IMR-90 (cell line): ENCODE measurements around the gene SDCCAG8. TPM values are rescaled to one million over a fixed set of nuclear protein-coding genes. Genes with fewer than 3 reads are reported as not detected.

Source experiments
- ATAC-seq: fragments of 200-7000 bp; cut with Tn5 transposase; 2 replicates; pipeline ENCODE4 v1.9.1; 2020; ENCODE audit warnings: low read depth, mild to moderate bottlenecking, moderate library complexity
- BruUV-seq: library from RNA; stranded (reverse); fragments of 400-500 nt; replicated peaks from 2 replicates; lab custom pipeline; 2021; lab: Mats Ljungman, UMichigan
- CTCF ChIA-PET: fragments of 300-600 bp; formaldehyde crosslinking; extraction: SDS; loops from one replicate; lab custom pipeline; 2021; ENCODE audit warnings: antibody characterized with exemption; lab: Yijun Ruan, JAX
- POLR2A ChIA-PET: fragments of 300-600 bp; sonication (Branson Sonifier 250); formaldehyde crosslinking; loops from one replicate; lab custom pipeline; 2022; ENCODE audit warnings: antibody characterized with exemption; ENCODE audit not compliant: unreplicated experiment; lab: Charles Lee
- DNase-seq: peaks from one replicate; pipeline ENCODE4 v3.0.0; 2013
- H2AFZ ChIP-seq: replicated peaks from 2 replicates; pipeline ENCODE3; 2013; ENCODE audit warnings: low read length, mild to moderate bottlenecking; ENCODE audit not compliant: poor library complexity
- H2AK5ac ChIP-seq: 2 replicates; pipeline ENCODE4 v1.6.1; 2013; ENCODE audit warnings: low read depth, low read length, inconsistent platforms
- H2AK9ac ChIP-seq: replicated peaks from 2 replicates; pipeline ENCODE3; 2013; ENCODE audit warnings: mild to moderate bottlenecking, low read depth, low read length, moderate library complexity; ENCODE audit not compliant: poor library complexity
- H2BK120ac ChIP-seq: 2 replicates; pipeline ENCODE4 v1.6.1; 2013; ENCODE audit warnings: low read depth, low read length, inconsistent platforms
- H2BK15ac ChIP-seq: 3 replicates; pipeline ENCODE4 v1.6.1; 2013; ENCODE audit warnings: low read depth, low read length, inconsistent platforms
- H2BK20ac ChIP-seq: 2 replicates; pipeline ENCODE4 v1.6.1; 2013; ENCODE audit warnings: low read depth, mild to moderate bottlenecking, inconsistent platforms, low read length, moderate library complexity
- H2BK5ac ChIP-seq: 2 replicates; pipeline ENCODE4 v1.6.1; 2013; ENCODE audit warnings: mild to moderate bottlenecking, low read depth, low read length, inconsistent platforms; ENCODE audit not compliant: poor library complexity, severe bottlenecking
- H3K14ac ChIP-seq: replicated peaks from 2 replicates; pipeline ENCODE4 v1.6.1; 2013; ENCODE audit warnings: low read depth, low read length, inconsistent platforms
- H3K18ac ChIP-seq: 2 replicates; pipeline ENCODE4 v1.6.1; 2013; ENCODE audit warnings: low read depth, low read length, control low read depth
- H3K23ac ChIP-seq: 2 replicates; pipeline ENCODE4 v1.6.1; 2013; ENCODE audit warnings: low read depth, low read length, inconsistent platforms
- H3K27ac ChIP-seq: 2 replicates; pipeline ENCODE4 v1.5.1; 2013; ENCODE audit warnings: mild to moderate bottlenecking, control low read depth, low read length; ENCODE audit not compliant: insufficient read depth
- H3K27me3 ChIP-seq: 2 replicates; pipeline ENCODE4 v1.6.1; 2013; ENCODE audit warnings: low read length; ENCODE audit not compliant: control insufficient read depth, insufficient read depth
- H3K36me3 ChIP-seq: 2 replicates; pipeline ENCODE4 v1.6.1; 2013; ENCODE audit warnings: low read length, mixed read lengths; ENCODE audit not compliant: control insufficient read depth, insufficient read depth
- H3K4ac ChIP-seq: 2 replicates; pipeline ENCODE4 v1.6.1; 2013; ENCODE audit warnings: low read depth, low read length, inconsistent platforms
- H3K4me1 ChIP-seq: 2 replicates; pipeline ENCODE4 v1.6.1; 2013; ENCODE audit warnings: low read length, mixed read lengths; ENCODE audit not compliant: control insufficient read depth, insufficient read depth
- H3K4me2 ChIP-seq: 2 replicates; pipeline ENCODE4 v1.6.1; 2013; ENCODE audit warnings: low read depth, mild to moderate bottlenecking, control low read depth, low read length, moderate library complexity
- H3K4me3 ChIP-seq: 2 replicates; pipeline ENCODE4 v1.5.1; 2013; ENCODE audit warnings: low read depth, mild to moderate bottlenecking, control low read depth, low read length, moderate library complexity; ENCODE audit not compliant: insufficient read depth
- H3K56ac ChIP-seq: 2 replicates; pipeline ENCODE4 v1.6.1; 2013; ENCODE audit warnings: low read length, inconsistent platforms; ENCODE audit not compliant: insufficient read depth; ENCODE audit errors: extremely low read depth
- H3K79me1 ChIP-seq, 2 experiments: 2 replicates each; pipeline ENCODE4 v1.6.1; 2013; ENCODE audit warnings: low read length in 2 of 2, inconsistent platforms in 1 of 2, low read depth in 1 of 2
- H3K9ac ChIP-seq: 2 replicates; pipeline ENCODE4 v1.6.1; 2013; ENCODE audit warnings: low read depth, low read length, control low read depth
- H3K9me1 ChIP-seq: 2 replicates; pipeline ENCODE4 v1.6.1; 2013; ENCODE audit warnings: low read length, inconsistent platforms; ENCODE audit not compliant: insufficient read depth
- H3K9me3 ChIP-seq: 2 replicates; pipeline ENCODE4 v1.6.1; 2013; ENCODE audit warnings: low read length; ENCODE audit not compliant: control insufficient read depth, insufficient read depth
- H4K20me1 ChIP-seq: 2 replicates; pipeline ENCODE4 v1.6.1; 2013; ENCODE audit warnings: low read length, inconsistent platforms; ENCODE audit not compliant: insufficient read depth
- H4K5ac ChIP-seq: 2 replicates; pipeline ENCODE4 v1.6.1; 2013; ENCODE audit warnings: mild to moderate bottlenecking, low read depth, low read length, control low read depth
- H4K8ac ChIP-seq, 2 experiments: 2 replicates each; pipeline ENCODE4 v1.6.1; 2013; ENCODE audit warnings: low read depth in 2 of 2, low read length in 2 of 2, control low read depth in 1 of 2, inconsistent platforms in 1 of 2
- H4K91ac ChIP-seq: 2 replicates; pipeline ENCODE4 v1.6.1; 2013; ENCODE audit warnings: low read depth, low read length, inconsistent platforms; ENCODE audit not compliant: insufficient read depth
- BHLHE40 ChIP-seq: fragments of 150-350 bp; IDR thresholded peaks from 2 replicates; pipeline ENCODE4 v1.6.1; 2016; ENCODE audit warnings: mild to moderate bottlenecking, low read depth, low read length
- WGBS, 2 experiments: methylation state at CpG; one replicate each; pipeline versions ENCODE4 v1.1.5 to v1.1.7; 2013; ENCODE audit warnings: missing lambda C conversion rate in 2 of 2; ENCODE audit not compliant: insufficient read length in 1 of 2; ENCODE audit errors: extremely low coverage in 2 of 2; 5-methylcytosine and 5-hydroxymethylcytosine counted together
- dilution Hi-C: fragments of 300-500 bp; cut with HindIII; formaldehyde crosslinking; loops from one replicate; pipeline ENCODE4 v1.14.3; 2018; ENCODE audit warnings: low sequenced_read_pairs; ENCODE audit not compliant: unreplicated experiment
- in situ Hi-C: fragments of 300-500 bp; cut with MboI; formaldehyde crosslinking; loops from 3 replicates; pipeline ENCODE4 v1.14.3; 2019; ENCODE audit warnings: low sequenced_read_pairs, inconsistent platforms, mixed read lengths
- intact Hi-C: fragments of 100-400 bp; cut with micrococcal nuclease; formaldehyde crosslinking; loops from 2 replicates; pipeline ENCODE4 v1.10.0; 2022
- polyA plus RNA-seq, 3 experiments: library from polyadenylated mRNA; depleted of rRNA; stranded (reverse); fragments of >200 nt; gene quantifications; 2 replicates each; pipeline ENCODE4 v1.2.3, GENCODE V29; 2012; ENCODE audit warnings: low replicate concordance in 1 of 3
- total RNA-seq: library from RNA; depleted of rRNA; stranded (reverse); fragments of >200 nt; gene quantifications from 2 replicates; pipeline ENCODE4 v1.2.3, GENCODE V29; 2012

SDCCAG8 gene
- total and polyA plus RNA-seq, 2 of the 4 experiments (the other 2 are of a cell fraction) = 25.2 to 46.8 TPM

DNA sequence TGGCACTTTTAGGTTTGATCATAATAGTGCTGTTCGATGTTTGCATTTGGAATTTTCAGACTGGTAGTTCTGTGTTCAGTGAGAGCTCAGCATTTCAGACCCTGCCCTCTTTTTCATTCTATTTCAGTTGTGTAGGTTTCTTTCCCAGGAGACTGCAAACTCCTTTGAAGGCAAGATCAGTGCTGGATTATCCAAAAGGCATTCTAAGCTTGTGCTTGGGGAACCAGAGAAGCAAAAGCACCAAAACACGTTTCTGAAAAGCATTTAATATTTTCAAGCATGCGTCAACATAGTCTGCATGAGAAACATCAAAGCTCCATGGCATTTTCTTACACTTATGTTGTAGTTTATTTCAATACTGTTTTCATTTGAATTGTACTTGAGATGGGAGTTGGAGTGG, 292.1 kb downstream of the SDCCAG8 start:
- H2AK9ac ChIP-seq = no peak overlapping the region
- no TSS peak for BruUV-seq
- no peak overlapping the region for H2AK5ac ChIP-seq
- no peak overlapping the region for H3K4me3 ChIP-seq
- no peak overlapping the region for H3K9ac ChIP-seq
- no peak overlapping the region for H3K4ac ChIP-seq
- H3K14ac ChIP-seq = 0 out of 2 replicates have a peak overlapping the region, but pooled peaks have one; percentile 37
- in situ Hi-C loops (no loop called here), dilution Hi-C loops (no loop called here), intact Hi-C loops (no loop called here)
- no peak overlapping the region for H2BK5ac ChIP-seq
- ChIA-PET CTCF (no interaction called here), POLR2A (no interaction called here)
- H2AFZ ChIP-seq = no peak overlapping the region
- H3K9me1 ChIP-seq = no peaks in the 10 kb centered on the region
- H3K23ac ChIP-seq = no peak overlapping the region
- no peaks in the 10 kb centered on the region for H3K27me3 ChIP-seq
- no peak overlapping the region for H4K91ac ChIP-seq
- peak overlapping the region; percentile 30; the same call in 1 of the 2 replicates for H3K18ac ChIP-seq
- no peak for DNase-seq
- peaks cover 4% of the 10 kb centered on the region for H3K36me3 ChIP-seq
- no peak overlapping the region for H3K4me2 ChIP-seq
- no peak for TF ChIP-seq BHLHE40
- H2BK120ac ChIP-seq = no peak overlapping the region
- H4K8ac ChIP-seq = no peak overlapping the region
- no peak overlapping the region; the same call in 1 of the 2 replicates for H4K5ac ChIP-seq
- H3K79me1 ChIP-seq = peaks cover 0 to 6% of the 10 kb centered on the region in 2 experiments; a peak in 1 of 4 replicates
- no peak overlapping the region for H3K27ac ChIP-seq
- H4K20me1 ChIP-seq = no peaks in the 10 kb centered on the region
- no peak overlapping the region for H2BK20ac ChIP-seq
- ATAC-seq = no peak
- H2BK15ac ChIP-seq = no peak overlapping the region; the same call in 2 of the 3 replicates
- H3K4me1 ChIP-seq = peaks cover 5% of the 10 kb centered on the region; the same call in 1 of the 2 replicates
- no peaks in the 10 kb centered on the region for H3K9me3 ChIP-seq
- H3K56ac ChIP-seq = no peak overlapping the region
- WGBS, 2 experiments = no CpG with 5 or more reads among the region's 3 CpGs
